Measurements from ENCODE around the gene EPOP.

The EPOP gene

DNA sequence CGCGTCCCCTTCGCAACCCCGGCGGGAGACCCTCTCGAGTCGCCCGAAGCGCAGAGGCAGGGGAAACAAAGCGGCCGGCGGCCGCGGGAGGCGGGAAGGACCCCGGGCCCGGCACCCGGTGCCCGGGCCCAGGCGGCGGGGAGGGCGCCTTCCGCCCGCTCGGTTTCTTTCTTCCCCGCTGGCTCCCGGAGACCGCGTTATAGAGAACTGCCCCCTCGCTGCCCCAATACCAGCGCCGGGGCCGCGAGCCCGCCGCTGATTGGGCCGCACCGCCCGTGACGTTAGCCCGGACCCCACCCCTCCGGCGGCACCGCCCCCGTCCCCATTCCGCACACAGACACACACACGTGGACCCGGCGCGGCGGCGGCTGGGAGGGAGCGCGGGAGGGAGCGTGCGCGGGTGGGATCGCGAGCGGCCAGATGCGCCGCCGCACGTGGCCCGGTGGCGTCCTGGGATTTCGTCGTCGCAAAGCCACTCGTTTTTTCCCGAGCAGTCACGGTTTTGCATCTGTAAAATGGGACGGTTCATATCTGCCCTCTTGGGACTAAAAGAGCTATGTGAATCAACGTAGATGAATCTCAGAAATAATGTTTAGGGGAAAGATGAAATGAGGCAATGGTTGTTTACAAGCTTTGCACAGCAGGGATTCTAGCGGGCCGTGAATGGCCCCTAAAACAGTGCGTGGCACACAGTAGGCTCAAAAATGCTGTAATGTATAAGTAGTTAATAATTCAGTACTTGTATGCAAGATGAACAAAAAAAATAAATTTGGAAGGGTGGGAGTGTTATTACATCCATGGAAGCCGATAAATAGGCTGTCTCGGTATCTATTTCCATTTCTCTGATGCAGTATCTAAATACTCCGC is at the start of gene EPOP:
EPOP (minus strand) TSS at position 209 of the 867 bp plus-strand sequence. CDS start 462 bp downstream, outside the sequence.
- DNase-seq (ENCODE audit: low spot score) (peak; percentile 29), FAIRE-seq (no peak)

DNA sequence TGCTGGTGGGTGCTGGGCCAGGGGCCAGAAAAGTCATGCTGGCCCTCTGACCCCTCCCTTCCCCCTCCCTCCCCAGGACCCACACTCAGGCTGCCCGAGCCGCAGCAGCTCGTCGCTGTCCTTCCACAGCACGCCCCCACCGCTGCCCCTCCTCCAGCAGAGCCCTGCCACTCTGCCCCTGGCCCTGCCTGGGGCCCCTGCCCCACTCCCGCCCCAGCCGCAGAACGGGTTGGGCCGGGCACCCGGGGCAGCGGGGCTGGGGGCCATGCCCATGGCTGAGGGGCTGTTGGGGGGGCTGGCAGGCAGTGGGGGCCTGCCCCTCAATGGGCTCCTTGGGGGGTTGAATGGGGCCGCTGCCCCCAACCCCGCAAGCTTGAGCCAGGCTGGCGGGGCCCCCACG is 47.0 kb upstream of the EPOP start:
- no peak for FAIRE-seq

DNA sequence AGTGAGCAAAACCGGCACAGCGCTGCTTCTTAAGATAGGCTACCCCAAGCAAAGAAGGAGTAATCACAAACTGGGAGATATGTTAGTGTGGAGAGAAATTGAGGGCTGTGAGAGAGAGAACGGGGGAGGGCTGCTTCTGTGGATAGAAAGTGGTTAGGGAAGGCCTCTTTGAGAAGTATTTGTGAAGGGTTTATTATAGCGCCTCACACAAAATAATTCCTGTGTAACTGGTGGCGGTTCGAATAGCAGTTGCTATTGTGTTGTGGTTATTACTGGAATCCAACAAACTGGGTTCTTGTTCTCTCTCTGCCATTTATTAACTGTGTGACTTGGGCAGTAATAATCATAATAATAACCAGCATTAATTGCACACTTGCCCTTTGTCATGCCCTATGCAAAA is 46.2 kb upstream of the EPOP start:
- DNase-seq (ENCODE audit: low spot score) (no peak), FAIRE-seq (no peak)

More for the DNA sequence above, 47.0 kb upstream of the EPOP start:
- DNase-seq (ENCODE audit: low spot score) = no peak

DNA sequence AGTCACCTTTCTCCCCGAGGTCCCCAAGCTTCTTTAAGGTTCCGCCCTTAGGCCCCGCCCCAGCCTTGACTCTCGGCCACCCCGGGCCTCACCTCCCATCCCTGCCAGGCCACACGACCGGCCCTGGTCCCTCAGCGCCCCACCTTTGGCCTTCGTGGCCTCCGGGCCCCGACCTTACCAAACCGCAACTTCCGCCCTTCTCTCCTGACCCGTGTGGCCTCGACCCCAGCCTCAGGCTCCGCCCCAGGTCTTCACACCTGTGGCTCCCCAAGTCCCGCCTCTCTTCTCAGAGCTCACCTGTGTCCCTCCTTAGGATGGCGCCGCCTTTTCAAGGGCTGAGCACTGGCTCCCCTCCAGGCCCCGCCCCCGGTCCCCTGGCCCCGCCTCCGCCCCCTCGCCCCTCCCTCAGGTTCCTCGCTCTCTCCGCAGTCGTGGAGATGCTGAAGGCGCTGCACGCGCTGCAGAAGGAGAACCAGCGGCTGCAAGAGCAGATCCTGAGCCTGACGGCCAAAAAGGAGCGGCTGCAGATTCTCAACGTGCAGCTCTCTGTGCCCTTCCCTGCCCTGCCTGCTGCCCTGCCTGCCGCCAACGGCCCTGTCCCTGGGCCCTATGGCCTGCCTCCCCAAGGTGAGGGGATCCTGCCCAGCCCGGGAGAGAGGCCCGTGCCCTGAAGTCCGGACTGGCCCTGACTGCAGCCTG is 45.3 kb upstream of the EPOP start:
- no peak for DNase-seq (ENCODE audit: low spot score)
- no peak for FAIRE-seq

DNA sequence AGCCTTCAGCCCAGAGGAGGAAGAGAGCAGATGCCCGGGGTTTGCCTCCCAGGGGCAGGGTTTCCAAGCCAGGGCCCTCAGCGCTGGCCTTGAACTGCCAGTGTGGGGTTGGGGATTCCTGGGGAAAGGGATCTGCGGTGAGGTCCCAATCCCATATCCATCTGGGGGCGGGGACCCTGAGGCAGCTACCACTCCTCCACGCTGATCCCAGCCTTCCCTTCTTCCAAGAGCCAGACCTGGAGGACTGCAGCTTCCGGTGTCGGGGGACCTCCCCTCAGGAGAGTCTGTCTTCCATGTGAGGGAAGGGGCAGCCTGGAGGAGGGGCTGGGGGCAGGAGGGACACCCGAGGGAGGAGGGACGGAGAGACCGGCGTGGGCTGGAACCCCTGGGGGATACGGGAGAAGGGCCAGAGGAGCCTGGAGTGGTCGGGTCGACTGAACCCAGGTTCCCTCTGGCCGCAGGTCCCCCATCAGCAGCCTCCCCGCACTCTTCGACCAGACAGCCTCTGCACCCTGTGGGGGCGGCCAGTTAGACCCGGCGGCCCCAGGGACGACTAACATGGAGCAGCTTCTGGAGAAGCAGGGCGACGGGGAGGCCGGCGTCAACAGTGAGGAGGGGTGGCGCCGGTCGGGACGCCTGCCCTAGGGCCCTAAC is 44.7 kb upstream of the EPOP start:
- FAIRE-seq (no peak), DNase-seq (ENCODE audit: low spot score) (no peak)

DNA sequence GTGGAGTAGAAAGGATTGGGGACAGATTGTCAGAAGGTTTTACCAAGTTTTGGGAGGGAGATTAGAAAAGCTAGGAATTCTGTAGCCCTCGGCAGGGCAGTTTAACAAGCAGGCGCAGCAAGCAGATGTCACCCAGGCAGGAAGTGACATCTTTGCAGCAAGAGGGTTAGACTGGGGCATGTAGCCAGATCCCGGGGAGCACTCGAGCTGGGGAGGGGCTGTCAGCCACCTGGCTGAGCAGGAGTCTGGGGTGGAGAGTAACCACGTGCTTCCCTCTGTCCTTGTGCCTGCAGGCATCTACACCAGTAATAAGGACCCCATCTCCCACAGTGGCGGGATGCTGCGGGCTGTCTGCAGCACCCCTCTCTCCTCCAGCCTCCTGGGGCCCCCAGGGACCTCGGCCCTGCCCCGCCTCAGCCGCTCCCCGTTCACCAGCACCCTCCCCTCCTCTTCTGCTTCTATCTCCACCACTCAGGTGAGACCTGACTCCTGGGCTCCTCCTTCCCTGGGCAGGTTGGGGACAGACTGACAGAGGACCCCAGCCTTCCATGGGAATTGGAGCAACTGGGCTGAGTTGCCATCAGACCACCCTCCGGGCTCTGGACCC is 42.5 kb upstream of the EPOP start:
- no peak for FAIRE-seq
- DNase-seq (ENCODE audit: low spot score) = no peak

DNA sequence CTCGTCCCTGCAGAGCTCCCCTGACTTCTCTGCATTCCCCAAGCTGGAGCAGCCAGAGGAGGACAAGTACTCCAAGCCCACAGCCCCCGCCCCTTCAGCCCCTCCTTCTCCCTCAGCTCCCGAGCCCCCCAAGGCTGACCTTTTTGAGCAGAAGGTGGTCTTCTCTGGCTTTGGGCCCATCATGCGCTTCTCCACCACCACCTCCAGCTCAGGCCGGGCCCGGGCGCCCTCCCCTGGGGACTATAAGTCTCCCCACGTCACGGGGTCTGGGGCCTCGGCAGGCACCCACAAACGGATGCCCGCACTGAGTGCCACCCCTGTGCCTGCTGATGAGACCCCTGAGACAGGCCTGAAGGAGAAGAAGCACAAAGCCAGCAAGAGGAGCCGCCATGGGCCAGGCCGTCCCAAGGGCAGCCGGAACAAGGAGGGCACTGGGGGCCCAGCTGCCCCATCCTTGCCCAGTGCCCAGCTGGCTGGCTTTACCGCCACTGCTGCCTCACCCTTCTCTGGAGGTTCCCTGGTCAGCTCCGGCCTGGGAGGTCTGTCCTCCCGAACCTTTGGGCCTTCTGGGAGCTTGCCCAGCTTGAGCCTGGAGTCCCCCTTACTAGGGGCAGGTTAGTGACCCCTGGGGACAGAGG is 41.7 kb upstream of the EPOP start:
- FAIRE-seq = no peak
- DNase-seq (ENCODE audit: low spot score) = no peak

DNA sequence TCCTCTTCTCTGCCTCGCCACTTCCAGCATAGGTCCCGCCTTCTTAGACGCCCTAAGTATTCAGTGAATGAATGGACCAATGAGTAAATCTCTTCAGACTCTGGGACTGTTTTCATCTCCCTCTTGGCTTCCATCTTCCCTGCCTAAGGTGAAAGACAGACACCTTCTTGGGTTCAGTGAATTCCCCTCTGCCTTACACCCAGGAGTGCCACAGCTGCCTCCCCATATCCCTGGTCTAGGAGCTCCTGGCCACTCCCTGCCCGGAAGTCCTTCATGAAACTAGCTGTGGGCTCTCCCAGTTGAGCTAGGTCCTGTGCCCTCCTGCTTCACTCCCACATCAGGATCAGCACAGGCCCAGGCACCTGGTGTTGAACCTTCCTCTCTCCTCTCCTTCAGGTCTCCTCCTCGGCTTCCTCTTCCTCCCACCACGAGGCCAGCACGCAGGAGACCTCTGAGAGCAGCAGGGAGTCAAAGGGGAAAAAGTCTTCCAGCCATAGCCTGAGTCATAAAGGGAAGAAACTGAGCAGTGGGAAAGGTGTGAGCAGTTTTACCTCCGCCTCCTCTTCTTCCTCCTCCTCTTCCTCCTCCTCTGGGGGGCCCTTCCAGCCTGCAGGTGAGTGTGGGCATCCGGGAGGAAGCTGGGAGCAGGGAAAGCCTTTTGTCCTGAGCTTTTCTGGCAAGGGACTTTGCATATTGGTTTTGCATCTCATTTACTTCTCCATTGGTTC is 40.6 kb upstream of the EPOP start:
- no peak for FAIRE-seq
- no peak for DNase-seq (ENCODE audit: low spot score)

DNA sequence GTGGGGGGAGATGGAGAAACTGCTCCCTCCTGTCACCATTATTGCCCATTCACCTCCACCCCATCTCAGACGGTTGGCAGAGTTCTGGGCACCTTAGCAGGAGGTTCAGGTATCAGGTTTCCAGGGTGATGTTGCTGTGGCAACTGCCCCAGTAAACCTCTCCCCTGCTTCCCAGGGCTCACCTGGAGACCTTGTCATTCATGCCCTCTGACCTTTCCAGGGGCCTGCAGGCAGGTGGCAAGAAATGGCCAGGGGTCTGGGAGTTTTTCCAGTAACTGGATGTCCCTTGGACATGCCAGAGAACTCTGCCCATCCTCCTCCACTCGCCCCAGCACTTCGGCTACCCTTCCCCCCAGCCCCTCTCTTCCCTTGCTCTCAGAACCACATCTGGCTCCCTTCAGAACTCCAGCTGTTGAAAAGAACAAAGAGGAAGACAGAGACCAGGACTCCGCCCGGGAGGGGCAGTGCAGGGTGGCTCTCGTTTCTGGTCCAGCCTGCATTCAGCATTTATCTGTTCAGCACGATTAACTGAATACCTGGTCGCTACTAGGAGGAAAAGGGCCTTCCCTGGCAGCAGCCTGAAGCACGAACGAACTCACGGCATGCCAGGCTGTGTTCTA is 38.8 kb upstream of the EPOP start:
- DNase-seq (ENCODE audit: low spot score) = no peak

DNA sequence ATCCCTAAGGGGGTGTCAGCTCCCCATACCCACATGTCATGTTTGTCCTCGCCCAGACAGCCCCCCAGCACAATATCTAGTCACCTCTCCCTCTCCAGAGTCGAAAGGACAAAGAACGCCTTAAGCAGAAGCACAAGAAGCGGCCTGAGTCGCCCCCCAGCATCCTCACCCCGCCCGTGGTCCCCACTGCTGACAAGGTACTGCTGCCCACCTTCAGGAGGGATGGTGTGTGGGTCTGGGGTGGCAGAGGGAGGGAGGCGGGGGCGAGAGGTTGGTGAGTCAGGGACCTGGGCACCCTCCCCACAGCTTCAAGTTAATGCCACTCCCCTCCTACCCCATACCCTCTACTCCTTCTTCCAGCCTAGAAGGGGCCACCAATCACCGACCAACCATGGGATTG is 37.8 kb upstream of the EPOP start:
- FAIRE-seq = no peak

More for the DNA sequence above, 38.8 kb upstream of the EPOP start:
- FAIRE-seq = no peak

DNA sequence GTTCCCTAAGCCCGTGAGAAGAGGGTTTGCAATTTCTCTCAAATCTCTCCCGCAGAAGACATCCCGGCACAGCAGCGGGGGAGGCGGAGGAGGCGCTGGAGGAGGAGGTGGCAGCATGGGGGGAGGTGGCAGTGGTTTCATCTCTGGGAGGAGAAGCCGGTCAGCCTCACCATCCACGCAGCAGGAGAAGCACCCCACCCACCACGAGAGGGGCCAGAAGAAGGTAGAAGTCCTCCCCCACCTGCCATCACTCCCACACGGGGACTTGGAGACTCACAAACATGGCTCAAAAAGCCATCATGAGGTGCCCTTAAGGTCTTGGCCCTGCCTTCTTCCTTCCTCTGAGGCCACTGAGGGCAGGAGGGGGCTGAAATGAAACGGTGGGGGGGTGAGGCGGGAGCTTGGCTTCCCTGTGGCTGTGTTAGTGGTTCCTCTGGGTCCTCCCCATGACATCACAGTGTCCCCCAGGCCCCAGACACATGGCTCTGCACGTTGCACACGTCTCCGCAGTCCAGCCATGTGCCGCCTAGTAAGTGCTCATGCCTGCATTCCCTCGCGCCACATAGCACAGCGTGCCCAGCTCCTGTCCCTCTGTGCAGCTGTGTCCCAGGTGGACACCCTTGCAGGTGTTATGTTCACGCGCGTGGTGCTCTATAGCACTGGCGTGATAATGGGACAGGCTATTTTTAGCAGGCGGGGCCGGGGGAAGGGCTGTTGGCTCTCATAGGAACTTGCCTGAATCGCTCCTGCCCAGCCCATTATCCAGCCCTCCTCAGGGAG is 37.2 kb upstream of the EPOP start:
- no peak for FAIRE-seq
- DNase-seq (ENCODE audit: low spot score) = no peak

More for the DNA sequence above, 37.8 kb upstream of the EPOP start:
- no peak for DNase-seq (ENCODE audit: low spot score)

DNA sequence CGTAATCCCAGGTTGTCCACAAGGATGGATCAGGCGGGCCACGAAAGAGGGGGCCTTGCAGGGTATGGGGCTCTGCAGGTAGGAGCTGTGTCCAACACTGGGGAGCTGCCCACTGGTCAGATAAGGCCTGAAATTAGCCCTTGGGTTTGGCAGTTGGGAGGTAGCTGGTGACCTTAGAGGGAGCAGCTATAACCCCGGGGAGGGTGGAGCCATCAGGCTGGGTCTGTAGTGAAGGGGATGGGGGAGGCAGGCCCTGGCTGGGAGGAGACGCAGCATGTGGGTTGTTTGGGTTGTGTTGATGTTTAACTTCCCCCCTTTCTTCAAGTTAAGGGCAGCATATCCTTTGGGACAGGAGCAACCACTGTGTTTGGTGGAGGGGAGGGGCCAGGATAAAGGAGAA is 36.2 kb upstream of the EPOP start:
- no peak for FAIRE-seq
- no peak for DNase-seq (ENCODE audit: low spot score)

DNA sequence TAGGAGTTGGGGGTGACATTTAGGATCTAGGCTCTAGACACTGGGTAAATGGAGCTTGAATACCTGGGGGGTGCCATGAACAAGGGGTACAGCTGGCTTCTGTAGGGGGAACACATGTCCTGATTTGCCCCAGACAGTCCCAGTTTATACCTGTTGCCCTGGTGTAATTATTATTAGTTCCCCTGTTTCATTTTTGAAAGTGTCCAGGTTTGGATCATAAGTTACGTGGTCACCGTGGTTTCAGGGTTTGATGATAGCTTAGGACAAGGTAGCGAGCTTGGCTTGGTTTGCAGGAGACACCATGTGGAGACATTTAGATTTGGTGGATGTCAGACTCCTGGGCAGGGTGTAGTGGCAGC is 35.8 kb upstream of the EPOP start:
- FAIRE-seq (no peak), DNase-seq (ENCODE audit: low spot score) (no peak)

DNA sequence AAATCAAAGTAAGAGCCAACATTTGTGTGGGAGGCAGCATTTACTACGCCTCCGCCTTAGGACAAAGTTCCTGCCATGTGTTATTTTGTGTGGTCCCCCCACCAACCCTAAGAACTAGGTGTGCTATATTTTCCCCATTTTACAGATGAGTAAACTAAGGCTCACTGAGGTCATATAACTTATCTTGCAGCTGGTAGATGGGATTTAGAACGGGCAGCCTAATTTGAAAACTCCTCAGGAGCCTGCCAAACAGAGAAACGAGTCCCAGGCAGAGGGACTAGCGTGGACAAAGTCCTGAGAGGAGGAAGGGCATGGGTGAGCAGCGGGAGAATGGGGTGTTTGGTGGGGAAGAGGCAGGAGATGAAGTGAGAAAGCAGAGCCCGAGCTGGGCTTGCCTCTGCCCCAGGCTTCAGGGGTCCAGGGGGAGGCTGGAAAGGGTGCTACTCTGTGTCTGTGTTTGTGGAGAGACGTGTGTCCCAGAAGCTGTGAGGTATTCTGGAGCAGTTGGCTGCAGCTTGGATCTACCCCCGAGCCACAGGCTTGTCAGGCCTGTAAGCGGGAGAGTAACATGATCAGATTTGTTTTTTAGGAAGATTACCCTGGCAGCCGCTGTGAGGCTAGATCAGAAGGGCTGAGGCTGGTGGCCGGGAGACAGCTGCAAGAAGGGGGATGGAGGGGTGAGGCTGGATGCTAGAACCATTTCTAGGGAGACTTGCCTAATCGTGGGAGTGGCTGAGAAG is 35.3 kb upstream of the EPOP start:
- FAIRE-seq (no peak), DNase-seq (ENCODE audit: low spot score) (no peak)

DNA sequence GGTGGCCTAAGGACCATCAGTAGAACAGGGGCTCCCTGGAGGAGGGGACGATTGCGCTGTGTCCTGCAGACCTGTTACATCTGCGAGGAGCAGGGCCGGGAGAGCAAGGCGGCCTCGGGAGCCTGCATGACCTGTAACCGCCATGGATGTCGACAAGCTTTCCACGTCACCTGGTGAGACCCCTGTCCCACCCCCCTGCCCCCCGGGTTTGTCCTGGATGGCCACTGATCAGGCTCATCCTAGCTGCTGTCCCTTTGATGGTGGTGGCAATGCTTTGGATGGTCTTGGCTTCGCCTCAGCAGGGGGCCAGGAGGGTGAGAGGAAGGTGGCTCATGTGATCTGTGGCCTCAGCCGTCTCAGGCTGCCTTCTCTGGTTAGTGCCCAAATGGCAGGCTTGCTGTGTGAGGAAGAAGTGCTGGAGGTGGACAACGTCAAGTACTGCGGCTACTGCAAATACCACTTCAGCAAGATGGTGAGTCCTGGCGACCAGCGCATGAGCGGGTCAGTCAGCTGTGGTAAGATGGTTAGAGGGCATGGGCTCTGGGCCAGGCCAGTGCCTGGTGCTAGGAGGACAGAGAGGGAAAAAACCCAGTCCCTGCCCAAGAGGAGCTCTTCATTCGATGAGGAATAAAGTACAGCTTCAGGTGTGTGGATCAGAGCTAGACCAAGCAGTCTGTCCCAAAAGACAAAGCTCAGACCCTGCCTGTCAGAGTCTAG is 34.5 kb upstream of the EPOP start:
- FAIRE-seq (no peak), DNase-seq (ENCODE audit: low spot score) (no peak)

DNA sequence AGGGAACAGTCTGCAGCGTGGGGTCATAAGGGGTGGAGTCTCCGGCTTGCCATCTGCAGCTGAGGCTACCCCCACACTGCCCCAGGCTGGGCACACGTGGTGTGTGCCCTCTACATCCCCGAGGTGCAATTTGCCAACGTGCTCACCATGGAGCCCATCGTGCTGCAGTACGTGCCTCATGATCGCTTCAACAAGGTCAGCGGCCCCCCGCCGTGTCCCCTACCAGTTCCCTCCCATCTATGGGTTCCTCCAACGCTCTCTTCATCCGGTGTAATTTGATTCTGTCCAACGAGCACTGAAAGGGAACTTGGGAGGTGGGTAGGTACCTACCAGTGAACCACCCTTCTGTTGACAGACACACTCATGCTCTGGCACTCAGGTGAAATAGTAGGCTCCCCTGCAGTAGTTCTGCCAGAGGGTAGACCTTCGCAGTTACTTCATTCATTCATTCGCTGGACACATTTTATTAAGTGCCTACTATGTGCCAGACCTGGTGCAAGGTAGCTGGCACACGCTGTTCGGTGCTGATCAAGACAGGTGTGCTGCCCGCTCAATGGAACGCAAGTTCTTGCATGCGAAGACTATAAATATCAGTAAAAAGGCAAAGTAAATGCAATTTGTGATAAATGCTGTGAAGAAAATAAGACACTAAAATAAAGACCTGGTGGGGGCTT is 33.1 kb upstream of the EPOP start:
- FAIRE-seq = no peak
- no peak for DNase-seq (ENCODE audit: low spot score)

DNA sequence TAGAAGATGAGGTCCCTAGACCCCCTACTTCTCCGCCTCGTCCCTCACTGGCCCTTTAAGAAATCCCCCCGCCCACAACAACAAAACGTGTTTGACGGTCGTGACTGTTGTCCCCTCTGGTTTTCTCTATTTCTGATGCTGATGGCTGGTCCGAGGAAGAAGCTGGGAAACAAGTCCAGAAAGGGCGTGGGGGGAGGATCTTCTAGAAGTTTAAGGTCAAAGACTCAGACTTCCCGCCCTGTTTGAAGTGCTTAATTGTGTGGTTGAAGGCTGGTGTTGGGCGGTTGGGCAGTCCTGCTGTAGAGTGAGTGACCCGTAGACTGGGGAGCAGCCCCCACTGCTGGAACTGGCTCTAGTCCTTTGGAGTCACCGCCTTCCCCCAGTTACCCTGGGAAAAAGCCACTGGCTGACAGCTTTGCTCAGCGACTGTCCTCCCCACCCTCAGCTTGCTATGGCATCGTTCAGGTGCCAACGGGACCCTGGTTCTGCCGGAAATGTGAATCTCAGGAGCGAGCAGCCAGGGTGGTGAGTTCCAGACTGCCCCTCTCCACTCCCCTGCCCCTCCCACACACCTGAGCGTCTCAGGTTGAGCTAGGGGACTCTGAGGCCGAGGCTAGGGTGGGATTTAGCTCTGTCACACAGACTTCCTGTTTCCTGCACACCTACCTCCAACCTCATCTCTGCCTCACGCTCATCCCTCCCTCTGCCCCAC is 31.9 kb upstream of the EPOP start:
- no peak for FAIRE-seq
- no peak for DNase-seq (ENCODE audit: low spot score)

Data from RCC 7860 (cell line).